Kidney (tissue), 14 donors: ENCODE results near the gene RNGTT. TPM values are rescaled to one million over a fixed set of nuclear protein-coding genes. Genes with fewer than 3 reads are reported as not detected.

Experiments
- DNase-seq, 5 donors: peaks; one replicate each; pipeline ENCODE4 v3.0.0-alpha.2; 2013 to 2020
- FAIRE-seq: peaks from 2 replicates; lab custom pipeline; 2012; peaks lifted over from hg19 to GRCh38; lab: Jason Lieb, UNC
- H3K27ac ChIP-seq, 2 donors: one replicate each; pipeline ENCODE4 v1.7.0; 2013; ENCODE audit warnings: low read depth in 2 of 2, low read length in 2 of 2, inconsistent platforms in 1 of 2
- H3K27me3 ChIP-seq: one replicate; pipeline ENCODE4 v1.7.1; 2013; ENCODE audit warnings: low read length, inconsistent platforms; ENCODE audit not compliant: control insufficient read depth, insufficient read depth
- H3K36me3 ChIP-seq, 3 donors: one replicate each; pipeline versions ENCODE4 v1.7.0 to v1.7.1; 2013; ENCODE audit warnings: low read length in 3 of 3, control low read depth in 1 of 3, inconsistent platforms in 1 of 3; ENCODE audit not compliant: insufficient read depth in 3 of 3, control insufficient read depth in 2 of 3
- H3K4me1 ChIP-seq, 3 donors: one replicate each; pipeline versions ENCODE4 v1.7.0 to v1.7.1; 2013; ENCODE audit warnings: low read length in 3 of 3, inconsistent platforms in 1 of 3, low read depth in 1 of 3; ENCODE audit not compliant: control insufficient read depth in 2 of 3, insufficient read depth in 2 of 3
- H3K4me3 ChIP-seq, 3 donors: one replicate each; pipeline versions ENCODE4 v1.7.0 to v1.8.1; 2013; ENCODE audit warnings: low read length in 3 of 3, control low read depth in 1 of 3, inconsistent platforms in 1 of 3
- H3K9ac ChIP-seq, 3 donors: one replicate each; pipeline versions ENCODE4 v1.7.0 to v1.7.1; 2013; ENCODE audit warnings: low read length in 3 of 3, control low read depth in 1 of 3, inconsistent platforms in 1 of 3
- H3K9me3 ChIP-seq, 3 donors: one replicate each; pipeline versions ENCODE4 v1.7.0 to v1.7.1; 2013; ENCODE audit warnings: low read length in 3 of 3, control low read depth in 1 of 3, inconsistent platforms in 1 of 3; ENCODE audit not compliant: control insufficient read depth in 2 of 3, insufficient read depth in 1 of 3
- intact Hi-C: fragments of 100-400 bp; cut with DNase I; formaldehyde crosslinking; loops from one replicate; pipeline ENCODE4 v1.11.1; 2022
- polyA plus RNA-seq: library from polyadenylated mRNA; stranded (reverse); fragments of 350-450 nt; fragmentation: Illumina TruSeq; extraction: RNeasy Lipid Tissue Mini Kit (QIAGEN cat#74804); gene quantifications from one replicate; pipeline ENCODE4 v1.2.3, GENCODE V29; 2014; ENCODE audit warnings: low read depth, low replicate concordance; ENCODE audit not compliant: insufficient read depth
- total RNA-seq: library from RNA; stranded (reverse); fragmentation: NEBNext Ultra II Directional; extraction: Animal tissue kit (Norgen Biotek cat#: 25700); gene quantifications from one replicate; pipeline ENCODE4 v1.2.1, GENCODE V29; 2021
- TF ChIP-seq, protein P1 (sequence below): IDR thresholded peaks from 3 replicates; pipeline ENCODE4 v1.5.1; 2012; ENCODE audit warnings: mild to moderate bottlenecking, moderate library complexity, borderline replicate concordance; ENCODE audit not compliant: insufficient read depth; ENCODE audit errors: extremely low read depth
- donor health status: control.
- donor health status: control.
- donor health status: control.
- donor health status: control.
- donor health status: control.
- donor health status: DM: yes; HTN: yes; CAD: no.
- donor health status: Normal renal cell carcinoma (clear cell type).

Gene RNGTT
- total and polyA plus RNA-seq, 2 donors from 2014 or later = 5.4 to 13.8 TPM

GRCh38 chr6:88992741-88993552, 29.5 kb upstream of the RNGTT start:
- Histone ChIP-seq H3K9ac (no peak overlapping the region), H3K27me3 (no peaks in the 10 kb centered on the region), H3K4me1 (no peaks in the 10 kb centered on the region), H3K27ac (no peak overlapping the region), H3K36me3 (no peaks in the 10 kb centered on the region), H3K4me3 (no peak overlapping the region), H3K9me3 (no peaks in the 10 kb centered on the region)
- no peak for DNase-seq
- no peak for FAIRE-seq
- intact Hi-C loops = no loop called here
- TF ChIP-seq, protein P1, sequence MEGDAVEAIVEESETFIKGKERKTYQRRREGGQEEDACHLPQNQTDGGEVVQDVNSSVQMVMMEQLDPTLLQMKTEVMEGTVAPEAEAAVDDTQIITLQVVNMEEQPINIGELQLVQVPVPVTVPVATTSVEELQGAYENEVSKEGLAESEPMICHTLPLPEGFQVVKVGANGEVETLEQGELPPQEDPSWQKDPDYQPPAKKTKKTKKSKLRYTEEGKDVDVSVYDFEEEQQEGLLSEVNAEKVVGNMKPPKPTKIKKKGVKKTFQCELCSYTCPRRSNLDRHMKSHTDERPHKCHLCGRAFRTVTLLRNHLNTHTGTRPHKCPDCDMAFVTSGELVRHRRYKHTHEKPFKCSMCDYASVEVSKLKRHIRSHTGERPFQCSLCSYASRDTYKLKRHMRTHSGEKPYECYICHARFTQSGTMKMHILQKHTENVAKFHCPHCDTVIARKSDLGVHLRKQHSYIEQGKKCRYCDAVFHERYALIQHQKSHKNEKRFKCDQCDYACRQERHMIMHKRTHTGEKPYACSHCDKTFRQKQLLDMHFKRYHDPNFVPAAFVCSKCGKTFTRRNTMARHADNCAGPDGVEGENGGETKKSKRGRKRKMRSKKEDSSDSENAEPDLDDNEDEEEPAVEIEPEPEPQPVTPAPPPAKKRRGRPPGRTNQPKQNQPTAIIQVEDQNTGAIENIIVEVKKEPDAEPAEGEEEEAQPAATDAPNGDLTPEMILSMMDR = no peak

GRCh38 chr6:88989215-88989614, 25.8 kb upstream of the RNGTT start:
- Histone ChIP-seq H3K9ac (no peak overlapping the region), H3K36me3 (no peaks in the 10 kb centered on the region), H3K9me3 (no peaks in the 10 kb centered on the region), H3K27me3 (no peaks in the 10 kb centered on the region), H3K27ac (no peak overlapping the region), H3K4me3 (no peak overlapping the region), H3K4me1 (peaks cover 0 to 4% (median 4%) of the 10 kb centered on the region in 3 donors)
- FAIRE-seq = no peak
- TF ChIP-seq, protein P1 = no peak
- DNase-seq = peak in 1 of 5 donors; percentile 21
- intact Hi-C loops = loop anchor here (10.0 kb wide), 1 partner anchor 256 kb away; no protein-coding TSS in a partner anchor

DNA sequence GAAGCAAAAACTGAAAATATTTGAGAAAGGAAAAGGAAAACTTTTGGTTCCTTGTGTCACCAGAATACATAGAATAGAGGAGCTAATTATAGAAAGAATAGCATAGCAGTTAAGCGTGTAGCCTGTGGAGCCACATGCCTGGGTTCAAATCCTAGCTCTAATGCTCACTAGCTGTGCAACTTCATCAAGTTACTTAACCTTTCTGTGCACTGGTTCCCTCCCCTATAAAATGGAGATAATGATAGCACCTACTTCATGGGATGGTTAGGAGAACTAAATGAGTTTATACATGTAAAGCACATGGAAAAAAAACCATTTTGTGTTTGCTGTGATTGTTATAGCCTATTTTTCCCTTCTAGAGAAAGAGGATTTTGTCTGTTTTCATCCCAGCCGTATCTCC, 24.5 kb upstream of the RNGTT start:
- Histone ChIP-seq H3K27ac (no peak overlapping the region), H3K9me3 (no peaks in the 10 kb centered on the region), H3K27me3 (no peaks in the 10 kb centered on the region), H3K9ac (no peak overlapping the region), H3K4me1 (peaks cover 0 to 5% (median 4%) of the 10 kb centered on the region in 3 donors), H3K36me3 (no peaks in the 10 kb centered on the region), H3K4me3 (no peak overlapping the region)
- DNase-seq (no peak), FAIRE-seq (no peak)
- TF ChIP-seq, protein P1 = no peak
- intact Hi-C loops = loop anchor here (10.0 kb wide), 1 partner anchor 257 kb away; no protein-coding TSS in a partner anchor
